ENCODE results near the gene MRTO4. TPM values are rescaled to one million over a fixed set of nuclear protein-coding genes. Genes with fewer than 3 reads are reported as not detected.
"Not testable (repeated sequence)": the region's sequence is repeated elsewhere in the genome, so short reads cannot be mapped to it uniquely, and the experiment has no call there.

The MRTO4 gene
- total RNA-seq, 1 experiment from 2014 or later, result 109 TPM

DNA sequence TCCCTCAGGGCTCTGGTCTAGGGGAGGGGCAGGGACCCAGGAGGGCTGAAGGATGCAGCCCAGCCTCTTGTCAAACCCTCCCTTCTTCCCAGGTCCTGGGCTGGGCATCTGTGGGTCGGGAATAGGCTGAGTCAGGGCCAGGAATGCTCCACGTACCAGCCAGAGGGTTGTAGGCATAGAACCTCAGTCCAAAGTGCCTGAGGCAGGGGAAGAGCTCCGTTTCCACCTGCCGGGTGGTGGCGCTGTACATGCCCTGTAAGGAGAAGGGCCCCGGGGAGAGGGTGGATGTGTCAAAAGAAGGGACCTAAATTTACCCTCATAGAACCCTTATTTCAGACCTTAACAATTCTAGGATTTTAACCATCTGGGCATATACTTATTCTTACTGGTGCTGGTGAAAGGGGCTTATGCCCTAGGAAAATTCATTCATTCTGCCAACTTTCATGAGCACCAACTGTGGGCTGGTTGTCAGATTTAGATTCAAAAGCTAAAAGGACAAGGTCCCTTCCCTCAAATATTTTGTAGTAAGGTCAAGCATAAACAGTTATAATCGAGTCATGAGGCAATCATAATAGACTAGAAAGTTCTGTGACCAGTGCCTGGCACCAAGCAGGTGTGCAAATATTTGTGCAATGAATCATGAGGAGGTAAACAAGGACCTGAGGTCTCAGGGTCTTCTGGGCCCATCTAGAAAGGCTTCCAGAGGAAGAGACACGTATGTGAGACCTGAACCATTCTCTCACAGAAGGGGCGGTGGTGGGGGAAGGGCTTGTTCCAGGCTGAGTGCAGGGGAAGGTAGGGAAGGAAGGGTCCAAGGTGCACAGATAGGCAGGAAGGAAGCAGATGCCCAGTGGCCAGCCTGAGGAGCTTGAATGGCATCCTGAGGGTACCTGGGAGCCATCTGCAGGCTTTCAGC lies 18.1 kb downstream of the MRTO4 start:
- not testable (repeated sequence) for DNase-seq (ENCODE audit: low read depth)

GRCh38 chr1:19270343-19270730 lies 18.7 kb downstream of the MRTO4 start:
- DNase-seq (ENCODE audit: low read depth), result not testable (repeated sequence)

DNA sequence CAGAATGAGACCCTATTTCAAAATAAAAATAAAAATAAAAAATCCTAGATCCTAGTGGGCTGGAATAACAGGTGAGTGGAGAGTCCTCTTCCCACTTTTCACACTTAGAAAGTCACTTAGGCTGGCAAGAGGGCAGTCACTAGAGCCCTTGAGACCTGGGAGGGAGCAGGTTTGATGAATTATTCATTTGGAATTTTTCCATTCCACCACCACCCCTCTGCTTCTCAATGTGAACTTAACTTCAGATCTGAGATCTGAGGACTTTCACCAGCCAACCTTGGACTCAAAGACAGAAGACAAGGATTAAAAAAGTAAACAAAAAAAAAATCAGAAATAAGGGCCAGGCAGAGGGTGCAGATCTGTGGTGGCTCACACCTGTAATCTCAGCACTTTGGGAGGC lies 20.5 kb downstream of the MRTO4 start:
- DNase-seq (ENCODE audit: low read depth), result no peak

DNA sequence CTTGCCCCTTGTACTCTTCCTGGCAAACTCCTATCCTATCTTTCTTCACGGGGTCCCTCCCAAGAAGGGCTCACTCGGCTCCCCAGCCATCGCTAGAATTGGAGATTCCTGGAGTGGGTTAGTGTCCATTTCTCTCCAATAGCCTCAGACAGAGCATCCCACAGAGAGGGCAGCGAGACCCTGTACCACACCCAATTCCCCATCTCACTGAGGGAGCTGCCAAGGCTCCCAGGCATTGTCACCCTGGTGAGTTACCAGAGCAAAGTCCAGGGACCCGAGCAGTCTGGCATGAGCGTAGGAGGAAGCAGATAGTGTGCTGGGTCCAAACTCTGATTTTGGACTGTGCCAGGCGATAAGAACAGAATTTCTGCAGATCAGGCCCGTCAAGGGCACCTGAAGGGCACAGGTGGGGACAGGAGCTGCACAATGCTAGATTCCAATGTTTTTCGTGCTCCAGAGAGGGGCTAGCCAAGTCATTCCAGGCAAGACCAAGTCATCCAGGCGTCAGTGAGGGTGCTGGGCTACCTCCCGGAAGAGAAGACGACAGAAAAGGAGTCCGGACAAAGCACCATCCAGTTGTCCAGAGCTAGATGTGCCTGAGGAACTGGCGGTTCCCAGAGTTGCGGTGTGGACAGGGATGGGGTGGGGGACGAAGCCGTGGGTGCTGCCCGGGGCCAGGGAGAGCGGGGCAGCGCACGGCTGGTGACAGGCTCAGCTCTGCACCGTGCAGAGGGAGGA lies 21.7 kb downstream of the MRTO4 start:
- no peak for DNase-seq (ENCODE audit: low read depth)

DNA sequence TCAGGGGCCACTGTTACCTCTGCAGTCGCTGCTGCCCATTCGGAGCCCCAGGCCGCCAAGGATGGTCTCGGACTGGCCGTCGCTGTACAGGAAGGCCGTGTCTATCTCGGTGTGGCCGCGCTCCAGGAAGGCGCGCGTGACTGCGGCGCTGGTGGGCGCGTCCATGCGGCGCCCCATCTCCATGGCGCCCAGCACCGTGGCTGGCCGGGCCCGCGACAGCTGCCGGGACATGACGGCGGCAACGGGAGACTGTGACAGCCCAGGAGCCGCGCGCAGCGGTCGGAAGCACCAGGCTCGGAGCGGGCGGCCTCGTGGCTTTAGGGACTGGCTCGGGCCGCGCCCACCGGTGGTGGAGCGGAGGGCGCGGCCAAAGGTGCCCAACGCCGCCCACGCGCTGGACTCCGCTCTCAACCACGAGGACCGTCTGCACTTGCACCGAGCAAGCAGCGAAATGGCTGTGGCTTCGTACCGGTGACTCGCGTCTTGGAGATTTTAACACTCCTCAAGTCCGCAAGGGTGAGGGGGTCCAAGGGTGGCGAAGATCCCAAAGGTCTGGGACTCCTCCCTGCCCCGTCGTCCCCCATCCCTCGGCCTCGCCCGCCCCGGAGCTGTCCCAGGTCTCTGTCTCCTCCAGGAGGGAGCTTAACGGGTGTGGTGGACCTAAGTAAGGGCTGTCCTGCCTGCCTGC lies 22.4 kb downstream of the MRTO4 start:
- DNase-seq (ENCODE audit: low read depth), result not testable (repeated sequence)

DNA sequence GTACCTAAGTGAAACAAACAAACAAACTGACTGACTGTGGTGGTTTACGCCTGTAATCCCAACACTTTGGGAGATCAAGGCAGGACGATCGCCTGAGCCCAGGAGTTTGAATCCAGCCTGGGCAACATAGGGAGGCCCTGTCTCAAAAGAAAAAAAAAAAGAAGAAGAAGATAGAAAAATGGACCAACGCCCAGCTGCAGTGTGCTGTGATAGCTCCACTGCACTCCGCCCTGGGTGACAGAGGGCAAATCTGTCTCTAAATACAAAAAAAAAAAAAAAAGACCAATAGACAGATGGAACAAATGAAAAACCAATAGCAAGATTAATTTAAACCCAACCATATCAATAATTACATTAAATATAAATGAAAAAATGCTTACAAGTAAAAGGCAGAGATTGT lies 23.0 kb downstream of the MRTO4 start:
- DNase-seq (ENCODE audit: low read depth), result no peak

DNA sequence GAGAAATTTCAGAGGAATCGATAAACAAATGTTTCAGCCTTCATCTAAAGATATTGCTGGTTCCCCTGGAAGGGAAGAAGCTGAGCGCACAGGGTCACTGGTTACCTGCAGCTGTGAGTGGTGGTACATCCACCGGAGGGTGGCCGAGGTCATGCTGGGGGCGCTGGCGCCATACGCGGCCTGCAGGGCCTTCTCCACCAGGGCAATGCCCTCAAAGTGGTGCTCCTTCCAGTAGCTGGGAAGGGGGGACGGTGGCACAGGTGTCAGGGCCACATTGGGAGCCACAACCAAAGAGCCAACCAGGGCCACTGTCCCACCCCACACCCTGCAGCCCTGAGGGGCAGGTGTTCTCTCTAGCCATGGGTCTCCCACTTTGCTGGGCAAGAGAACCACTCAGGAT lies 32.3 kb downstream of the MRTO4 start:
- DNase-seq (ENCODE audit: low read depth), result no peak

DNA sequence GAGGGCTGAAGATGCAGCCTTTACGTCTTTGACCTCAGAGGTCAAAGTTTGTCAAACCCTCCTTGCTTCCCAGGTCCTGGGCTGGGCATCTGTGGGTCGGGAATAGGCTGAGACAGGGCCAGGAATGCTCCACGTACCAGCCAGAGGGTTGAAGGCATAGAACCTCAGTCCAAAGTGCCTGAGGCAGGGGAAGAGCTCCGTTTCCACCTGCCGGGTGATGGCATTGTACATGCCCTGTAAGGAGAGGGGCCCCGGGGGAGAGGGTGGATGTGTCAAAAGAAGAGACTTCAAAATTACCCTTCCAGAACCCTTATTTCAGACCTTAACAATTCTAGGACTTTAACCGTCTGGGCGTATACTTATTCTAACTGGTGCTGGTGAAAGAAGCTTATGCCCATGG lies 33.3 kb downstream of the MRTO4 start:
- DNase-seq (ENCODE audit: low read depth), result no peak

- DNase-seq (ENCODE audit: low read depth), result not testable (repeated sequence)
Measured at GRCh38 chr1:19285366-19285765, 33.8 kb downstream of the MRTO4 start.

- DNase-seq (ENCODE audit: low read depth), result not testable (repeated sequence)
Measured at GRCh38 chr1:19285807-19286206, 34.2 kb downstream of the MRTO4 start.

GRCh38 chr1:19287436-19288185 lies 36.0 kb downstream of the MRTO4 start:
- DNase-seq (ENCODE audit: low read depth), result no peak

DNA sequence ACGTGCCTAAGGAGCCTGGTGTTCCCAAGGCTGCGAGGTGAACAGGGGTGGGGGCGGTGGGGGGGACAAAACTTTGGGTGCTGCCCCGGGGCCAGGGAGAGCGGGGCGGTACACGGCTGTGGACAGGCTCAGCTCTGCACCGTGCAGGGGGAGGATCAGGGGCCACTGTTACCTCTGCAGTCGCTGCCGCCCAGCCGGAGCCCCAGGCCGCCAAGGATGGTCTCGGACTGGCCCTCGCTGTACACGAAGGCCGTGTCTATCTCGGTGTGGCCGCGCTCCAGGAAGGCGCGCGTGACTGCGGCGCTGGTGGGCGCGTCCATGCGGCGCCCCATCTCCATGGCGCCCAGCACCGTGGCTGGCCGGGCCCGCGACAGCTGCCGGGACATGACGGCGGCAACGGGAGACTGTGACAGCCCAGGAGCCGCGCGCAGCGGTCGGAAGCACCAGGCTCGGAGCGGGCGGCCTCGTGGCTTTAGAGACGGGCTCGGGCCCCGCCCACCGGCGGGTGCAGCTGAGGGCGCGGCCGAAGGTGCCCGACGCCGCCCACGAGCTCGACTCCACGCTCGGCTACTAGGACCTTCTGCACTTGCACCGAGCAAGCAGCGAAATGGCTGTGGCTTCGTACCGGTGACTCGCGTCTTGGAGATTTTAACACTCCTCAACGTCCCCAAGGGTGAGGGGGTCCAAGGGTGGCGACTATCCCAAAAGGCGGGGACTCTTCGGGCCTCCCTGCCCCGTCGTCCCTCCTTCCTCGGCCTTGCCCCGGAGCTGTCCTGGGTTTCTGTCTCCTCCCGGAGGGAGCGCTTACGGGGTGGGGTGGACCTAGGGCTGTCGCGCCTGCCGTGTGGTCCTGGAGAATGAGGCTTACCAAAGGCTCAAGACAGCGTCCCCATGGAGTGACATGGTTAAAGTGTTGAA lies 37.0 kb downstream of the MRTO4 start, which contains the start of gene AKR7A3:
Gene AKR7A3 (minus strand): TSS at position 447 of the 918 bp plus-strand sequence. CDS start 61 bp downstream, at position 386.
- DNase-seq (ENCODE audit: low read depth), result peak; percentile 8

DNA sequence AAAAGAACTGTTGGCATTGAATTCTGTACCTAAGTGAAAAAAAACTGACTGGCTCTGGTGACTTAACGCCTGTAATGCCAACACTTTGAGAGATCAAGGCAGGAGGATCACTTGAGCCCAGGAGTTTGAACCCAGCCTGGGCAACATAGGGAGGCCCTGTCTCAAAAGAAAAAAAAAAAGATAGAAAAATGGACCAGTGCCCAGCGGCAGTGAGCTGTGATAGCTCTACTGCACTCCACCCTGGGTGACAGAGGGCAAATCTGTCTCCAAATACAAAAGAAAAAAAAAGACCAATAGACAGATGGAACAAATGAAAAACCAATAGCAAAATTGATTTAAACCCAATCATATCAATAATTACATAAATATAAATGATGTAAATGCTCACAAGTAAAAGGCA lies 37.6 kb downstream of the MRTO4 start:
- DNase-seq (ENCODE audit: low read depth), result no peak

DNA sequence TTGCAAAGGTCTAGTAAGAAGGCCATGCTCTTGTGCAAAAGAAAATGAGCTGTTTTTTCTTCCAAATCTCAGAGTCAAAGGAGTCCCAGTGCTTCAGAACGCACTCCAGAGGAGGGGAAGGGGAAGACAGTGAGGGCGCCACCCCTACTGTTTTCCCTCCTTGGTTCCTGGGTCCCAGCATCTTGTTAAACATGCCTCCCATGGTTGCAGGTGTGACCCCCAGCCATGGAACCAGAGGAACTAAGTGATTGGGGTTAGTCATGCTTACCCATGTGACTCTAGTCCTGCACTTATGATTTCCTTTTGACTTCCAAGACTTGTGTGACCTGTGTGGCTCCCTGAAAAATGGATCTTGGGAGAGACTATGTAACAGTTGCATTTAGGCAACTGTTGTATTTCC lies 43.0 kb downstream of the MRTO4 start:
- DNase-seq (ENCODE audit: low read depth), result no peak

DNA sequence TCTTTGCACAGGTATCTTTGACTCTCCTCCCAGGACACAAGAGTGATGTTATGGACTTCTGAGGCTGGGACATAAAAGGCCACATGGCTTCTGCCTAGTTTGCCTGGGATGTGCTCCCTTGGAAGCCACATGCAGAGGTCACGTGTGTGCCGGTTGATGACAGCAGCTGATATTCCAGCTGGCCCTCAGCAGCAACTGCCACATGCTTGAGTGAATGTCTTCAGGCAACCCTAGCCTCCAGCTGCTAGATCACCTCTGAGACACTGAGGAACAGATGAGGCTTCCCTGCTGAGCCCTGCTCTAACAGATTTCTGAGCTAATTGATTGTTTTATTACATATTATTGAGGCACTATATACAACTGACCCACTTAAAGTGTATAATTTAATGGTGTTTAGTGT lies 48.6 kb downstream of the MRTO4 start:
- DNase-seq (ENCODE audit: low read depth), result no peak

GRCh38 chr1:19304081-19304480 lies 52.5 kb downstream of the MRTO4 start:
- DNase-seq (ENCODE audit: low read depth), result not testable (repeated sequence)

GRCh38 chr1:19305880-19306279 lies 54.3 kb downstream of the MRTO4 start:
- DNase-seq (ENCODE audit: low read depth), result no peak

DNA sequence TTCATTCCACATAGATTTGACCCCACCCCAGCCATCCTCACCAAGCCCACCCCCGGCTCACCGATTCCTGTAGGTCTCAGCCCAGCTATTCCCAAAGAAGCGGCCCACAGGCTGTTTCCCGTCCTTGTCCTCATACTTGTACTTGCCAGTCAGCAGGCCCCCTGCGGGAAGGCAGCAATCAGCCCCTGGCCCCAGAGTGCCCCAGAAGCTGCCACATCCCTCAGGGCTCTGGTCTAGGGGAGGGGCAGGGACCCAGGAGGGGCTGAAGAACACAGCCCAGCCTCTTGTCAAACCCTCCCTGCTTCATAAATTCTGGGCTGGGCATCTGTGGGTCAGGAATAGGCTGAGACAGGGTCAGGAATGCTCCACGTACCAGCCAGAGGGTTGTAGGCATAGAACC lies 55.3 kb downstream of the MRTO4 start:
- no peak for DNase-seq (ENCODE audit: low read depth)

DNA sequence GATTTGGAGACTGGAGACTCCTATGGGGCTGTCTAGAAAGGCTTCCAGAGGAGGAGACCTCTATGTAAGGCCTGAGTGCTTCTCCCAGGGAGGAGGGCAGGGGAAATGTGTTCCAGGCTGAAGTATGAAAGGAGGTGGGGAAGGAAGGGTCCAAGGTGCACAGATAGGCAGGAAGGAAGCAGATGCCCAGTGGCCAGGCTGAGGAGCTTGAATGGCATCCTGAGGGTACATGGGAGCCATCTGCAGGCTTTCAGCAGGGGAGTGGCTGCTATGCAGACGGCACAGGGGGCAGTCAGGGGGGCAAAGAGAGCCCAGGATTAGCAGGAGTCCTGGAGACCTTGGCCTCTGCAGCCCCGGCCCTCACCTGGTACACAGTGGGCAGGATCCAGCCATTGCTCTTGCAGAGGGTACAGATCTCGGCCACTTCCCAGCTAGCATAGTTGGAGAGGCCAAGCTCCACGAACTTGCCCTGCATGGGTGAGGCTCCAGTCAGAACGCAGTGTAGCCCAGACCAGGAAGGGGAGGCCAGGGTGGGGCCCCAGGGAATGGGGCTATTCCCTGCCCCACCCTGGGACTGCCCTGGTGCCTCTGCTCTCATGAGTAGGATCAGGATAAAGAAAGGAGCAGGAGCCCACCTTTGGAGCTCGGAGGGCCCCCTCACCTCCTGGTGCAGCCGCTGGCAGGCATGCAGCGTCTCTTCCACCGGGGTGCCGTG lies 56.3 kb downstream of the MRTO4 start:
- DNase-seq (ENCODE audit: low read depth), result no peak

DNA sequence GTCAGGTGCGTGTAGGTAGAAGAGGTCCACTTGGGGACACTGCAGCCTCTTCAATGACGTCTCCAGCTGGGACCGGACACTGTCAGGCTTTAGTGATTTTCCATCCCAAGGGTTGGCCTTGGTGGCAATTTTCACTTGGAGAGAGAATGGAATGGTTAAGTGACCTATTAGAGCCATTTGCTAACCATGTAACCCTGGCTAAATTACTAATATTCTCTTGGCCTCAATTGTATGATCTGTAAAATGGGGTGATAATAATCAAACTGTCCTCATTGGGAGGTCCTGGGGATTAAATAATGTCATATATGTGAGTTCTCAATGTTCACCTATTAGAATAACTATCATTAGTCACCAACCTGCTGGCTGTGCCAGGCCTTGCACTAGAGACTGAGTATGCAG lies 56.9 kb downstream of the MRTO4 start:
- no peak for DNase-seq (ENCODE audit: low read depth)

All from Daoy (cell line).